Gastroesophageal sphincter (tissue), 4 donors: ENCODE results near the gene DNAI2. TPM values are rescaled to one million over a fixed set of nuclear protein-coding genes. Genes with fewer than 3 reads are reported as not detected.
"Not testable (repeated sequence)": the region's sequence is repeated elsewhere in the genome, so short reads cannot be mapped to it uniquely, and the experiment has no call there.

ENCODE experiments used
- ATAC-seq: fragments of 150-250 bp; one replicate; pipeline ENCODE4 v1.9.1; 2016; ENCODE audit warnings: mild to moderate bottlenecking, moderate library complexity
- H3K27ac ChIP-seq, 4 donors: fragments of 200-600 bp; sonication (generic) in 3 of 4; 1 replicate in 3 of 4; 2 replicates in 1 of 4; pipeline ENCODE4 v1.5.1; 2016 to 2019
- H3K27me3 ChIP-seq: fragments of 200-600 bp; sonication (generic); one replicate; pipeline ENCODE4 v1.5.1; 2019
- H3K36me3 ChIP-seq, 2 donors: fragments of 200-600 bp; sonication (generic); one replicate each; pipeline ENCODE4 v1.5.1; 2019; ENCODE audit warnings: control low read depth in 1 of 2
- H3K4me1 ChIP-seq, 3 donors: fragments of 200-600 bp; sonication (generic); 1 replicate in 2 of 3; 2 replicates in 1 of 3; pipeline ENCODE4 v1.5.1; 2016 to 2019; ENCODE audit warnings: control low read depth in 2 of 3
- H3K4me3 ChIP-seq, 2 donors: fragments of 200-600 bp; sonication (generic); one replicate each; pipeline ENCODE4 v1.5.1; 2019; ENCODE audit warnings: mild to moderate bottlenecking in 1 of 2, moderate library complexity in 1 of 2
- H3K9me3 ChIP-seq, 3 donors: fragments of 200-600 bp; sonication (generic); one replicate each; pipeline ENCODE4 v1.5.1; 2017 to 2019; ENCODE audit warnings: control low read depth in 2 of 3
- CTCF ChIP-seq, 4 experiments: fragments of 200-600 bp in 2 of 4; fragments of 450-650 bp in 2 of 4; sonication (generic) in 1 of 4; IDR thresholded peaks; one replicate each; pipeline ENCODE4 v1.5.1; 2017 to 2019; ENCODE audit warnings: antibody characterized with exemption in 4 of 4, mild to moderate bottlenecking in 2 of 4, moderate library complexity in 2 of 4
- EP300 ChIP-seq: sonication (generic); formaldehyde crosslinking; IDR thresholded peaks from one replicate; pipeline ENCODE4 v1.6.1; 2017; ENCODE audit warnings: antibody characterized with exemption, mild to moderate bottlenecking
- POLR2A ChIP-seq, 2 donors: fragments of 450-650 bp; IDR thresholded peaks; one replicate each; pipeline ENCODE4 v1.6.1; 2017; ENCODE audit warnings: antibody characterized with exemption in 2 of 2, mild to moderate bottlenecking in 2 of 2, moderate library complexity in 1 of 2
- POLR2AphosphoS5 ChIP-seq: sonication (generic); formaldehyde crosslinking; IDR thresholded peaks from one replicate; pipeline ENCODE4 v1.6.1; 2017; ENCODE audit warnings: antibody characterized with exemption
- WGBS, 2 donors: methylation state at CpG; one replicate each; pipeline ENCODE4 v1.1.5; 2018; ENCODE audit warnings: low coverage in 1 of 2; 5-methylcytosine and 5-hydroxymethylcytosine counted together
- total RNA-seq, 4 donors: library from RNA; depleted of rRNA; stranded (reverse); fragments of >200 nt; gene quantifications; one replicate each; pipeline ENCODE4 v1.1.0, GENCODE V29; 2016

Gene DNAI2
- total RNA-seq, 4 donors from 2014 or later = not detected

DNA sequence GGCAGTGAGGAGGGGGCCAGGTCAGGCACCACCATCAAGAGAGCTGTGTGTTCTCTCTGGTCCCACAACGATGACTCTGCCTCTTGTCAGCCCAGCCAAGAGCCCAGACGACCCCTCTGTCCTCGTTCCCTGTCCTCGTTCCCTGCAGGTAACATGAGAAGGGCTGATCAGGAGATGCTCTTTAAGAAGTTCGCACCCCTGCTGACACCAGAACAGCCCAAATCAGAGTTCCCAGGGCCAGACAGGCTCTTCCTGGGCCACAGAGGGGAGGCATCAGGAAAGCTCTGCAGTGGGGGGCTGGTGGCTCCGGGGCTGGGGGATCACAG, 13.5 kb upstream of the DNAI2 start:
- no peak for ATAC-seq
- H3K9me3 ChIP-seq = no peaks in the 10 kb centered on the region
- peaks cover 0 to 34% of the 10 kb centered on the region in 2 donors for H3K36me3 ChIP-seq
- no peaks in the 10 kb centered on the region for H3K4me1 ChIP-seq
- H3K27ac ChIP-seq = no peak overlapping the region
- TF ChIP-seq POLR2A (IDR thresholded peaks at IDR 0.05) (no peak), POLR2AphosphoS5 (no peak), CTCF (IDR thresholded peaks at IDR 0.05) (no peak), EP300 (no peak)
- H3K27me3 ChIP-seq = no peaks in the 10 kb centered on the region
- no peak overlapping the region for H3K4me3 ChIP-seq
- no CpG with 5 or more reads among the region's 6 CpGs for WGBS, 2 donors

- TF ChIP-seq POLR2A (IDR thresholded peaks at IDR 0.05) (no peak), EP300 (no peak), POLR2AphosphoS5 (no peak), CTCF (IDR thresholded peaks at IDR 0.05) (no peak)
- Histone ChIP-seq H3K4me1 (no peaks in the 10 kb centered on the region), H3K9me3 (no peaks in the 10 kb centered on the region), H3K4me3 (no peak overlapping the region), H3K27me3 (peaks cover 7% of the 10 kb centered on the region), H3K27ac (no peak overlapping the region), H3K36me3 (peaks cover 0 to 21% of the 10 kb centered on the region in 2 donors)
- WGBS, 2 donors = 92 to 98% methylated on average over 4 to 6 of the region's 7 CpGs
- no peak for ATAC-seq
These were observed 11.4 kb upstream of the DNAI2 start for GRCh38 chr17:74262601-74263000.

GRCh38 chr17:74267054-74267453, 7.0 kb upstream of the DNAI2 start:
- WGBS, 2 donors = 84 to 86% methylated on average over 2 to 3 of the region's 4 CpGs
- not testable (repeated sequence) for ATAC-seq, H3K27ac ChIP-seq, H3K36me3 ChIP-seq, H3K9me3 ChIP-seq, H3K4me3 ChIP-seq
- peaks cover 0 to 12% (median 0%) of the 10 kb centered on the region in 3 donors for H3K4me1 ChIP-seq
- peaks cover 48% of the 10 kb centered on the region for H3K27me3 ChIP-seq

DNA sequence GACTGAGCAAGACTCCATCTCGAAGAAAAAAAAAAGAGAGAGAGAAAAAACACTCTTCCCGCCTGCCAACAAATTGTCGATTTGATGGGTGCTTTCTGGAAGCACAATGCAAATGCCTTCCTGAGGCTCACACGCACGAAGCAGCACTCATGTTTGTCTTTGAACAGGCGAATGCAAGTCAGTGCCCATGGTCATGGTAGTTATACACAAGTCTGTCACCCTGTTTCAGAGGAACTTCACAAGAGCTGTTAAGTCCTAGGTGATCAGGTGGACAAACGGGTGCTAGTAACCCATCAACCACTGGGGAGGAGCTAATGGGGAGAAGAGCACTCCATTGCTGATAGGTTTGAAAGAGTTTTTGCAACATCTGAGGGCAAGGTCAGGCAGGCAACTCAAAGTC, 6.5 kb upstream of the DNAI2 start:
- H3K36me3 ChIP-seq = no peaks in the 10 kb centered on the region
- WGBS, 2 donors = 96% methylated on average over 5 of the region's 7 CpGs; no CpG with 5 or more reads in 1 of the 2 donors
- no peaks in the 10 kb centered on the region for H3K9me3 ChIP-seq
- peaks cover 0 to 16% (median 0%) of the 10 kb centered on the region in 3 donors for H3K4me1 ChIP-seq
- no peak overlapping the region for H3K27ac ChIP-seq
- H3K27me3 ChIP-seq = peaks cover 53% of the 10 kb centered on the region
- no peak for ATAC-seq
- no peak overlapping the region for H3K4me3 ChIP-seq
- TF ChIP-seq POLR2AphosphoS5 (no peak), EP300 (no peak), POLR2A (IDR thresholded peaks at IDR 0.05) (no peak), CTCF (IDR thresholded peaks at IDR 0.05) (no peak)

DNA sequence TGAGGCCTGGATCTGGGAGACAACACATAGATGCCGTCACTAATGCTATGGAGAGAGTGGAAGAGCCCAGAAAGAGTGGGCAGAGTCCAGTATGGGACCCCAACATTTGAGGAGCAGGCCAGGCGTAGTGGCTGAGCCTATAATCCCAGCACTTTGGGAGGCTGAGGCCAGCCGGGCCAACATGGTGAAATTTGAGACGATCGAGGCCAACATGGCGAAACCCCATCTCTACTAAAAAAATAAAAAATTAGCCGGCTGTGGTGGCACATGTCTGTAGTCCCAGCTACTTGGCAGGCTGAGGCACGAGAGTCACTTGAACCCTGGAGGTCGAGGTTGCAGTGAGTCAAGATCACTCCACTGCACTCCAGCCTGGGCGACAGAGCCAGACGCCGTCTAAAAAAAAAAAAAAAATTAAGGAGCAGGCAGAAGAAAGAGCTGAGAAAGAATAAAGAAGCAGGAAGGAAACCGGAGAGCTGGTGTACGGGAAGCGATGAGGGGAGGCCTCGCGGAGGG, 6.0 kb upstream of the DNAI2 start:
- WGBS, 2 donors = 70 to 72% methylated on average over 12 to 16 of the region's 17 CpGs
- Histone ChIP-seq H3K4me1 (peaks cover 0 to 20% (median 2%) of the 10 kb centered on the region in 3 donors), H3K4me3 (no peak overlapping the region), H3K27ac (no peak overlapping the region), H3K9me3 (no peaks in the 10 kb centered on the region), H3K36me3 (no peaks in the 10 kb centered on the region), H3K27me3 (peaks cover 58% of the 10 kb centered on the region)
- TF ChIP-seq EP300 (no peak), POLR2A (IDR thresholded peaks at IDR 0.05) (no peak), POLR2AphosphoS5 (no peak), CTCF (IDR thresholded peaks at IDR 0.05) (no peak)
- no peak for ATAC-seq
